GM12872 (cell line): ENCODE data around the gene EFHC1.

Experiments
- TF ChIP-seq, protein P1 (sequence below): IDR thresholded peaks from 3 replicates; pipeline ENCODE4 v1.5.1; 2011; ENCODE audit warnings: low read depth, mild to moderate bottlenecking, low read length, moderate library complexity; ENCODE audit not compliant: insufficient read depth

The EFHC1 gene

DNA sequence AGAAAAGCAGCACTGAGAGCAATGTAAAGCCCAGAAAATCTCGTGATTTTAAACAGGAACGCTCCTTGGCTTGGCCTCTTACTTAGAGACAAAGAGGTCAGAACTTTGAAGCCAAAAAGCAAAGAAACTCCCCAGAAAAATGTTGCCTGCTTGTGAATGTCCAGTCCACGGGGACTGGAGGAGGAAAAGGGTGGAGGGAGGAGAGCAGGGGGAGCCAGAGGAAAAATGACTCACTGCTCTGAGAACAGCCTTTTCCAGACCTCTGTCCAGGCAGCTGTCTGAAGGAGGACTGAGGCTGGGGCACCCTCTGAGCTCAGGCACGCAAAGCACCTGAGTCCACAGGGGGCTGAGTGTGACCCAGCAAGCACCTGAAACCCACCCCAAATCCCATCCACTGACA, 92.1 kb downstream of the EFHC1 start:
- TF ChIP-seq, protein P1, sequence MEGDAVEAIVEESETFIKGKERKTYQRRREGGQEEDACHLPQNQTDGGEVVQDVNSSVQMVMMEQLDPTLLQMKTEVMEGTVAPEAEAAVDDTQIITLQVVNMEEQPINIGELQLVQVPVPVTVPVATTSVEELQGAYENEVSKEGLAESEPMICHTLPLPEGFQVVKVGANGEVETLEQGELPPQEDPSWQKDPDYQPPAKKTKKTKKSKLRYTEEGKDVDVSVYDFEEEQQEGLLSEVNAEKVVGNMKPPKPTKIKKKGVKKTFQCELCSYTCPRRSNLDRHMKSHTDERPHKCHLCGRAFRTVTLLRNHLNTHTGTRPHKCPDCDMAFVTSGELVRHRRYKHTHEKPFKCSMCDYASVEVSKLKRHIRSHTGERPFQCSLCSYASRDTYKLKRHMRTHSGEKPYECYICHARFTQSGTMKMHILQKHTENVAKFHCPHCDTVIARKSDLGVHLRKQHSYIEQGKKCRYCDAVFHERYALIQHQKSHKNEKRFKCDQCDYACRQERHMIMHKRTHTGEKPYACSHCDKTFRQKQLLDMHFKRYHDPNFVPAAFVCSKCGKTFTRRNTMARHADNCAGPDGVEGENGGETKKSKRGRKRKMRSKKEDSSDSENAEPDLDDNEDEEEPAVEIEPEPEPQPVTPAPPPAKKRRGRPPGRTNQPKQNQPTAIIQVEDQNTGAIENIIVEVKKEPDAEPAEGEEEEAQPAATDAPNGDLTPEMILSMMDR: no peak

DNA sequence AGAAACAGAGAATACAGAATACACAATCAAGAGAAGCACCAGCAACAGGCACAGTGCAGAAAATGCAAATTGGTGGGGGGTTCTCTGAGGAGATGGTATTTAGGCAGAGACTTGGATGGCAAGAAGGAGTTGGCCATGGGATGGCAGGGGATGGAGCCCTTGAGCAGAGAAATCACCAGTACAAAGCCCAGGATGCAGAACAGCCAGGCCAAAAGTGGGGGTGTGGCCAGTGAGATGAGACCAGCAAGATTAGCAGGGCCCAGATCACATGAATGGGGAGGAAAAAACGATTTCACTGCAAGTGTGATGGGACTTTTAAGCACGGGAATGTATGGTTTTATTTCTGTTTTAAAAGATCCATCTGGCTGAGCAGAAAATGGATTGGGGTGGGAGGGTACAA, 93.3 kb downstream of the EFHC1 start:
- TF ChIP-seq, protein P1: no peak

DNA sequence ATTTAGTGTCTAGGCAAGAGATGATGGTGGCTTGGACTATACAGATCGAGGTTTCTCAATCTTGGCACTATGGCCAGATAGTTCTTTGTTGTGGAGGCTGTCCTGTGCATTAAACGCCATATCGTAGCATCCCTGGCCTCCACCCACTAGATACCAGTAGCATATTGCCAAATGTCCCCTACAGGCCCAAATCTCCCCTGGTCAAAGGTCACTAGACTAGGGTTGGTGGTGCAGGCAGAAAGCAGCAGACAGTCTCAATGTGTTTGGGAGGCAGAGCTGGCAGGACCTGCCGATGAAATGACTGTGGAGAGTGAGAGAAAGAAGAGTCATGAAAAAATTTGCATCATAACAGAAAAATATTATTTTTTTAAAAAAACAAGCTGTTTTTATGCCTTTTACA, 93.8 kb downstream of the EFHC1 start:
- TF ChIP-seq, protein P1: no peak

DNA sequence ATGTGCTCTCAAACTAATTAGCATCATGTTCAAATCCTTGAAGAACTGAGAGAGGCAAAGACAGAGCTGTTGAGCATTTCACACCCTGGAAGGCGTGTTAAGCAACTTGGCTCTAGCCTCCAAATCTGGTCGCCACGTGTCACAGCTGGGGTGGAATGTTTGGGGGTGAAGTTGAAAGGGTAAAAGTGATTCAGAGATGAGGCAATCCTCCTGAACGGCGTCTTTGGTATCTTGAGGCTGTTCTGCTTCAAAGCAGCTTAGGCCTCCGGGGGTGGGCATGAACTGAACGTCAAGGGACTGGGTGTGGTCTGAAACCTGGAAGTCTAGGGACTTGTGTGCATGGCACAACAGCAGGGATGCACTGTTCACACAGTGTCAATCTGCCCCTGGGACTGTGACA, 94.4 kb downstream of the EFHC1 start:
- TF ChIP-seq, protein P1: no peak

DNA sequence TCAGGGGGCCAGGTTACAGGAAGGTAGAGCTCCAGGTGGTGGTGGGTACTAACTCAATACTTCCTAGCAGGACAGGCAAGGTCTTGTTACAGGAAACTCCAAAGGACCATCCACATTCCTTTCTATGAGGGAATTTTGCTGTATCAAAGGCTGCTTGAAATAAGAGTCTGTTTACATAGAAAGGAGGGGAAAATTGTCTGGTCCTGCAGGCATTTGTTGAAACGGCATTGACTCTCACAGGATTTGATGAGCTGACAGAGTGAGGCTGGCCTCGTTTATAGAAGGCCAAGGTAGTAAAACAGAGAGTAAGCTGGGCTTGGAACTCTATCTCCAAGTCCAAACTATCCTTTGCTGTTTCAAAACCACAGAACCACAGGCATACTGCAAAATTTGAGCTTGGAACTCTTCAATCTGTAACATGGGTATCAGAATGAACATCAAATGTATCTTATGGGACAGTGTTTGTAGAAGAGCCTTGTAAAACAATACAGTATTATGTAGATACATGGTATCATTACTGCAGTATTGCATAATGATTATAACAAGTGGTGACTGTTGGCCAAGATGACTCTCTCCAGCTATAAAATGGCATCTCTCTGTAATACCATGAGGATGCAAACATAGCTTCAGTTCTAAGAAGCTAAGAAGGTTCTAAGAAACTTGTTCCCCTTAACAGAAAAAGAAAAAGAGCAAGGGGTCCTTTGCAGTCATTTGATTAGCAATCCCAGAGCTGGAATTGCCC, 95.2 kb downstream of the EFHC1 start:
- TF ChIP-seq, protein P1: no peak

DNA sequence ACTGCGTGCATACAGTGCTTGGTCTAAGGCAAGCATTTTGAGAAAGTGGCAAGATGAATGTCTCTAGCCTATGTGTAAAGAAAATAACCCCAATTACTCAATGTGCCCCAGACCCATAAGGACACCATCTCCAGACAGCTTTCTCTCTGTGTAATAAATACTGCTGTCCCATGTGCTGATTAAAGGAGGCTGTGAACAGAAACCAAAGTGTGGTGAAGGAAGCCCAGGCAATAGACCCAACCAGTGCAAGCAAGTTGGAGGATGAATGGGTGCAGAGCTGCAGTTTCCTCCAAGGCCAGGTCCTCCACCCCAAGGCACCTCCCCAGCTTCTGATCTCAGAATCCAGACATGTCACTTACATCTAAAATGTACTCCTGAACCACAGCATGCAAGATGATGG, 96.1 kb downstream of the EFHC1 start:
- TF ChIP-seq, protein P1: no peak

DNA sequence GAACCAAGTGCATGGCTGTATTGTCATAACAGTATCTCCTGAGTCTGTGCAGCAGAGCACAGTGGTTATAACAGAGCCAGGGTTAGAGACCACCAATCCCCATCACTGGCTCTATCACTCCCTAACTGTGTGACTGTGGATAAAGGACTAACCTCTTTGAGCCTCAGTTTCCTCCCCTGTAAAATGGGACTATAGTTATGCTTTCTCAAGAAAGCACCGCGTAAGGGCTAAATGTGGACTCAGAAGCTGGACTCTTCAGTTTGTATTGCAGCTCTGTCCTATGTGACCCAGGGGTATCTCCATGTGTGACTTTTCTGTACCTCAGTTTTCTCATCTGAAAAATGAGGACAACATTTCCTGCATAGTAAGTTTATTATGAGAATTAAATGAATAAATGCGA, 96.8 kb downstream of the EFHC1 start:
- TF ChIP-seq, protein P1: no peak
